Measurements from ENCODE around the gene RAB20. TPM values are rescaled to one million over a fixed set of nuclear protein-coding genes. Genes with fewer than 3 reads are reported as not detected.

Gene RAB20
- total RNA-seq, 1 donor from 2014 or later, result 0.77 TPM

DNA sequence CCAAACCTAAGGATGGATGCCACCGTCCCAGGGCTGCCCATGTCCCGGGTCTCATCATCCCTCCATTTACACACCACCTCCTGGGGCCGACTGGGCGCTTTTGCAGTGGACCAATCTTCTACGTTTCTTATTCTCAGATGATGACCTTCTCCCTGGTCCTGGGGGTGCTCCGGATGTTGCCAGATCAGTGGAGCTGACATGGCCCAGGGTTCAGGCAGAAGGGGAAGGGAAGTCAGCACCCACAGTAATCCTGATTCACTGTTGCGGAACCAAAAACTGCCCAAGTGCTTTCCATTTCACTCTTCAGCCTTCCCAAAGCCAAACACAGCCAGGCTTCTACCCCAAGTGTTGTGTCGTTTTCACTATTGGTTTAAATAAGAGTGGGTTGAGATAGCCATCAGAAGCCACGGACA lies 29.8 kb downstream of the RAB20 start:
- Mint-ChIP-seq H3K27ac (ENCODE audit: unreplicated experiment) (no peak overlapping the region), H3K27me3 (ENCODE audit: low read depth) (peaks cover 15% of the 10 kb centered on the region), H3K4me1 (peaks cover 22% of the 10 kb centered on the region), H3K9me3 (no peaks in the 10 kb centered on the region), H3K36me3 (ENCODE audit: low read depth) (no peaks in the 10 kb centered on the region), H3K4me3 (no peak overlapping the region)
- TF ChIP-seq, protein P1, sequence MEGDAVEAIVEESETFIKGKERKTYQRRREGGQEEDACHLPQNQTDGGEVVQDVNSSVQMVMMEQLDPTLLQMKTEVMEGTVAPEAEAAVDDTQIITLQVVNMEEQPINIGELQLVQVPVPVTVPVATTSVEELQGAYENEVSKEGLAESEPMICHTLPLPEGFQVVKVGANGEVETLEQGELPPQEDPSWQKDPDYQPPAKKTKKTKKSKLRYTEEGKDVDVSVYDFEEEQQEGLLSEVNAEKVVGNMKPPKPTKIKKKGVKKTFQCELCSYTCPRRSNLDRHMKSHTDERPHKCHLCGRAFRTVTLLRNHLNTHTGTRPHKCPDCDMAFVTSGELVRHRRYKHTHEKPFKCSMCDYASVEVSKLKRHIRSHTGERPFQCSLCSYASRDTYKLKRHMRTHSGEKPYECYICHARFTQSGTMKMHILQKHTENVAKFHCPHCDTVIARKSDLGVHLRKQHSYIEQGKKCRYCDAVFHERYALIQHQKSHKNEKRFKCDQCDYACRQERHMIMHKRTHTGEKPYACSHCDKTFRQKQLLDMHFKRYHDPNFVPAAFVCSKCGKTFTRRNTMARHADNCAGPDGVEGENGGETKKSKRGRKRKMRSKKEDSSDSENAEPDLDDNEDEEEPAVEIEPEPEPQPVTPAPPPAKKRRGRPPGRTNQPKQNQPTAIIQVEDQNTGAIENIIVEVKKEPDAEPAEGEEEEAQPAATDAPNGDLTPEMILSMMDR (conservative IDR thresholded peaks at IDR 0.05), result no peak
- no peak for DNase-seq (ENCODE audit: low read depth, low spot score)

DNA sequence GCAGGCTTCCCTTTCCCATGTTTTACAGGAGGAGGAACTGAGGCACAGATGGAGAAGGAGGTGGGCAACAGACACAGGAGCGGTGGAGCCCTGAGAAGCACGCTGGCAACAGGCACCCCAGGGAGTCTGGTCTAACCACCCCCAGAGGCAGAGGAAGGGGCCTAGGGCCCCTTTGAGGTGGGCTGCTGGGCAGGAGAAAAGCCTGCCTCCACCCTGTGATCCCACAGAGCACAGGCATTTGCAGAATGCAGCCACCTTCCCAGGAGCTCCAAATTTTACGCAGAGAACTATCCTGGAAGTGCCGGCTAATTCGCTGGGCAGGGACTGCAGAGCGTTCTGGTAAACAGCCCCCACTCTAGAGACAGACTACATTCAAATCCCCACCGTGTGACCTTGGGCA lies 30.4 kb downstream of the RAB20 start:
- no peak overlapping the region for H3K4me3 Mint-ChIP-seq
- H3K27ac Mint-ChIP-seq (ENCODE audit: unreplicated experiment), result no peak overlapping the region
- H3K9me3 Mint-ChIP-seq, result no peaks in the 10 kb centered on the region
- H3K27me3 Mint-ChIP-seq (ENCODE audit: low read depth), result peaks cover 20% of the 10 kb centered on the region
- DNase-seq (ENCODE audit: low read depth, low spot score), result no peak
- TF ChIP-seq, protein P1 (conservative IDR thresholded peaks at IDR 0.05), result no peak
- H3K4me1 Mint-ChIP-seq, result peaks cover 22% of the 10 kb centered on the region
- H3K36me3 Mint-ChIP-seq (ENCODE audit: low read depth), result no peaks in the 10 kb centered on the region

DNA sequence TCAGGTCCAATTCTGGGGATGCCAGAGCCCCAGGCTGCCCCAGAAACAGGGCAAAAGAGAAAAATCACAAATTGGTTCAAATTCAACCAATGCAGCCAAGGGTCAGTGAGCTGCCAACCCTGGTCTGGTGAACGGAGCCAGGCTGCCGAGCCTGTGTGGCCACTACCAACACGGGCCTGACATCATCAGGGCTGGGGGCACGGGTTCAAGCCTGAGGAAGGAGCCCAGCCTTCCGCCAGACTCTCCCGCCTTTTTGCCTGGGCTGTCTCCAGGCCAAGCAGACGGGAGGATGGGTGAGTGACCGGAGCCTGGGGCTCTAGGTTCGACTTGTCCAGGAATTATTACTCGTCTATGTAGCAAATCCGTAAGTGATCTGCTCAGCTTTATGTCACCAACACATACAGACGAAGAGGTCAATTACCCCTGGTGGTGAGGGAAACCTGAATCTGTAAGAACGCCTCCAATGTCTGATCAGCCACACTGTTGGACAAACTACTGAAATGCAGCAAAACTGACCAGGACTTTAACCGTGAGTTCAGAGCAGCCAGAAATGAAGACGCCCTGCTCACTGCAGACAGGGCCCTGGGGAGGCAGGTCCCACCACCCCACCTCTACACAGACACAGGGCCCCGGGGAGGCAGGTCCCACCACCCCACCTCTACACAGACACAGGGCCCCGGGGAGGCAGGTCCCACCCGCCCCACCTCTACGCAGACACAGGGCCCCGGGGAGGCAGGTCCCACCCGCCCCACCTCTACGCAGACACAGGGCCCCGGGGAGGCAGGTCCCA lies 31.8 kb downstream of the RAB20 start:
- Mint-ChIP-seq H3K4me3 (no peak overlapping the region), H3K27me3 (ENCODE audit: low read depth) (peaks cover 29% of the 10 kb centered on the region), H3K27ac (ENCODE audit: unreplicated experiment) (no peak overlapping the region), H3K36me3 (ENCODE audit: low read depth) (no peaks in the 10 kb centered on the region), H3K4me1 (peaks cover 22% of the 10 kb centered on the region), H3K9me3 (no peaks in the 10 kb centered on the region)
- TF ChIP-seq, protein P1 (conservative IDR thresholded peaks at IDR 0.05), result no peak
- DNase-seq (ENCODE audit: low read depth, low spot score), result no peak

DNA sequence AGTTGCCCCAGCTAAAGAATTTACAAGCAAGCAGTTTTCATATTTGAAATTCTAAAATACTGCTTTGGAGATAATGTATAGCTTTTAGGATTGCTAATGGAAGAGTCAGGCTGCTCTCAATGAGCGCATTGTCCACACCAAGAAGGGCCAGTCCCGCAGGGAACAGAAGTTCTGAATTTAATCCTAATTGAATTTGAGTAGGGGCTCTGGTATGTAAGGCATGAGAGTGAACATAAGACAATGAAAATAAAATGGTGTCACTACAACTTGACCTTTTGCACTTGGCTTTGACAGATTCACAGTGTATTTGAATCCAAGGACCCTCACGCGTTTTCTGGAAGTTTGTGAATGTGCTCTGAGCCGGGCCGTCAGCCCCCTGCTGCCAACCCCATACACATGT lies 32.6 kb downstream of the RAB20 start:
- no peak for DNase-seq (ENCODE audit: low read depth, low spot score)
- H3K36me3 Mint-ChIP-seq (ENCODE audit: low read depth), result no peaks in the 10 kb centered on the region
- H3K27me3 Mint-ChIP-seq (ENCODE audit: low read depth), result peaks cover 33% of the 10 kb centered on the region
- H3K4me3 Mint-ChIP-seq, result peak overlapping the region; percentile 51
- H3K27ac Mint-ChIP-seq (ENCODE audit: unreplicated experiment), result no peak overlapping the region
- H3K9me3 Mint-ChIP-seq, result no peaks in the 10 kb centered on the region
- TF ChIP-seq, protein P1 (conservative IDR thresholded peaks at IDR 0.05), result no peak
- peaks cover 22% of the 10 kb centered on the region for H3K4me1 Mint-ChIP-seq

DNA sequence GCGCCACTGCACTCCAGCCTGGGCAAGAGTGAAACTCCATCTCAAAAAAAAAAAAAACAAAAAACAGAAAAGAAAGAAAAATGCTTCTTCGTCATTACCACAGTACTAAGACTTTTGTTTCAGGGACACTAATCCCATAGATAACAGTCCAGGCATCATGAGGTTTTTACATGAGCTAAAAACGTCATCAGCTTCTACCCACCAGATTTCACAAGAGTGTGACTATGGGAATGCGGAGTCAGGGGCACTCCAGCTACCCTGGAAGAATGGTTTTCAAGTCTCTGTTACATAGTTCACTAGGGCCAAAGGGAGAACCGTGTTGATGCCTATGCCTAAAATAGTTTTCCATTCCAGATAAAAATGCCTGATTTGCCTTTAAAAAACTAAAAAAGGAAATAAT lies 33.2 kb downstream of the RAB20 start:
- no peaks in the 10 kb centered on the region for H3K9me3 Mint-ChIP-seq
- no peaks in the 10 kb centered on the region for H3K36me3 Mint-ChIP-seq (ENCODE audit: low read depth)
- no peak for DNase-seq (ENCODE audit: low read depth, low spot score)
- peaks cover 22% of the 10 kb centered on the region for H3K4me1 Mint-ChIP-seq
- TF ChIP-seq, protein P1 (conservative IDR thresholded peaks at IDR 0.05), result no peak
- no peak overlapping the region for H3K27ac Mint-ChIP-seq (ENCODE audit: unreplicated experiment)
- H3K27me3 Mint-ChIP-seq (ENCODE audit: low read depth), result peaks cover 33% of the 10 kb centered on the region
- H3K4me3 Mint-ChIP-seq, result no peak overlapping the region
